SU-DHL-6 (cell line): Measurements from ENCODE around the gene GPATCH3.
A peak's percentile ranks its signal among the peaks of the same experiment; 100 is the strongest.
"Not testable (repeated sequence)": the region's sequence is repeated elsewhere in the genome, so short reads cannot be mapped to it uniquely, and the experiment has no call there.

Experiments
- H2AFZ ChIP-seq: fragments of 200-600 bp; sonication (generic); 2 replicates; pipeline ENCODE4 v1.6.1; 2014; ENCODE audit warnings: low read depth, mild to moderate bottlenecking, moderate library complexity, mixed read lengths, antibody characterized with exemption, low read length; ENCODE audit not compliant: severe bottlenecking
- H3F3A ChIP-seq: fragments of 200-600 bp; shearing (Covaris generic); 2 replicates; pipeline ENCODE4 v1.6.0; 2016; ENCODE audit warnings: antibody characterized with exemption, mild to moderate bottlenecking; ENCODE audit not compliant: insufficient read depth
- H3K27ac ChIP-seq: fragments of 200-600 bp; sonication (generic); 2 replicates; pipeline ENCODE4 v1.5.1; 2016; ENCODE audit warnings: low read depth, mild to moderate bottlenecking, low read length, moderate library complexity, mixed read lengths
- H3K27me3 ChIP-seq: fragments of 200-600 bp; sonication (generic), shearing (Covaris generic); 2 replicates; pipeline ENCODE4 v1.6.0; 2014; ENCODE audit warnings: mild to moderate bottlenecking, low read length
- H3K36me3 ChIP-seq: fragments of 200-600 bp; sonication (generic); 2 replicates; pipeline ENCODE4 v1.6.1; 2014; ENCODE audit warnings: mild to moderate bottlenecking, low read length, mixed read lengths
- H3K4me2 ChIP-seq: fragments of 300-600, 200-600 bp; shearing (Covaris generic), sonication (generic); 2 replicates; pipeline ENCODE4 v1.6.0; 2014; ENCODE audit warnings: low read length, low read depth, mild to moderate bottlenecking; ENCODE audit not compliant: poor library complexity, severe bottlenecking
- H3K4me3 ChIP-seq: fragments of 200-600 bp; sonication (generic); 2 replicates; pipeline ENCODE4 v1.5.1; 2014; ENCODE audit warnings: antibody characterized with exemption, low read length, mild to moderate bottlenecking, mixed read lengths; ENCODE audit not compliant: insufficient read depth, poor library complexity, severe bottlenecking
- H3K79me2 ChIP-seq: fragments of 200-600 bp; sonication (generic); 2 replicates; pipeline ENCODE4 v1.6.1; 2014; ENCODE audit warnings: mild to moderate bottlenecking, low read length, moderate library complexity; ENCODE audit not compliant: insufficient read depth
- H3K9ac ChIP-seq: fragments of 200-600 bp; sonication (generic); 2 replicates; pipeline ENCODE4 v1.7.0; 2014; ENCODE audit warnings: mild to moderate bottlenecking, low read length
- H3K9me2 ChIP-seq: fragments of 200-600 bp; sonication (generic); replicated peaks from 2 replicates; pipeline ENCODE4 v1.6.1; 2014; ENCODE audit warnings: low read length; ENCODE audit not compliant: insufficient read depth
- H3K9me3 ChIP-seq: fragments of 200-600 bp; sonication (generic); 2 replicates; pipeline ENCODE4 v1.6.1; 2014; ENCODE audit warnings: low read length, mixed read lengths; ENCODE audit not compliant: insufficient read depth
- H4K20me1 ChIP-seq: fragments of 200-600 bp; sonication (generic); 2 replicates; pipeline ENCODE4 v1.6.1; 2014; ENCODE audit warnings: low read depth, mild to moderate bottlenecking, antibody characterized with exemption, low read length, moderate library complexity, mixed read lengths
- EZH2phosphoT487 ChIP-seq: fragments of 200-600 bp; sonication (generic), shearing (Covaris generic); conservative IDR thresholded peaks from 2 replicates; pipeline ENCODE4 v1.6.1; 2018; ENCODE audit warnings: mild to moderate bottlenecking, antibody characterized with exemption, low read length, moderate library complexity, mixed read lengths
- TF ChIP-seq, protein P1 (sequence below): fragments of 200-600 bp; sonication (generic); IDR thresholded peaks from one replicate; pipeline ENCODE4 v1.5.1; 2017; ENCODE audit warnings: antibody characterized with exemption, mild to moderate bottlenecking, low read length, moderate library complexity; ENCODE audit not compliant: insufficient read depth, poor library complexity, severe bottlenecking

The GPATCH3 gene, protein sequence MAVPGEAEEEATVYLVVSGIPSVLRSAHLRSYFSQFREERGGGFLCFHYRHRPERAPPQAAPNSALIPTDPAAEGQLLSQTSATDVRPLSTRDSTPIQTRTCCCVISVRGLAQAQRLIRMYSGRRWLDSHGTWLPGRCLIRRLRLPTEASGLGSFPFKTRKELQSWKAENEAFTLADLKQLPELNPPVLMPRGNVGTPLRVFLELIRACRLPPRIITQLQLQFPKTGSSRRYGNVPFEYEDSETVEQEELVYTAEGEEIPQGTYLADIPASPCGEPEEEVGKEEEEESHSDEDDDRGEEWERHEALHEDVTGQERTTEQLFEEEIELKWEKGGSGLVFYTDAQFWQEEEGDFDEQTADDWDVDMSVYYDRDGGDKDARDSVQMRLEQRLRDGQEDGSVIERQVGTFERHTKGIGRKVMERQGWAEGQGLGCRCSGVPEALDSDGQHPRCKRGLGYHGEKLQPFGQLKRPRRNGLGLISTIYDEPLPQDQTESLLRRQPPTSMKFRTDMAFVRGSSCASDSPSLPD

GRCh38 chr1:26900001-26900814, at the start of gene GPATCH3:
GPATCH3 (minus strand) TSS chr1:26900467; CDS start chr1:26900442, 25 bp downstream.
- TF ChIP-seq, protein P1, sequence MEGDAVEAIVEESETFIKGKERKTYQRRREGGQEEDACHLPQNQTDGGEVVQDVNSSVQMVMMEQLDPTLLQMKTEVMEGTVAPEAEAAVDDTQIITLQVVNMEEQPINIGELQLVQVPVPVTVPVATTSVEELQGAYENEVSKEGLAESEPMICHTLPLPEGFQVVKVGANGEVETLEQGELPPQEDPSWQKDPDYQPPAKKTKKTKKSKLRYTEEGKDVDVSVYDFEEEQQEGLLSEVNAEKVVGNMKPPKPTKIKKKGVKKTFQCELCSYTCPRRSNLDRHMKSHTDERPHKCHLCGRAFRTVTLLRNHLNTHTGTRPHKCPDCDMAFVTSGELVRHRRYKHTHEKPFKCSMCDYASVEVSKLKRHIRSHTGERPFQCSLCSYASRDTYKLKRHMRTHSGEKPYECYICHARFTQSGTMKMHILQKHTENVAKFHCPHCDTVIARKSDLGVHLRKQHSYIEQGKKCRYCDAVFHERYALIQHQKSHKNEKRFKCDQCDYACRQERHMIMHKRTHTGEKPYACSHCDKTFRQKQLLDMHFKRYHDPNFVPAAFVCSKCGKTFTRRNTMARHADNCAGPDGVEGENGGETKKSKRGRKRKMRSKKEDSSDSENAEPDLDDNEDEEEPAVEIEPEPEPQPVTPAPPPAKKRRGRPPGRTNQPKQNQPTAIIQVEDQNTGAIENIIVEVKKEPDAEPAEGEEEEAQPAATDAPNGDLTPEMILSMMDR: no peak
- no peak for TF ChIP-seq EZH2phosphoT487
- Histone ChIP-seq H3K27ac (peak within 1 kb of the TSS; percentile 50), H3K9me2 (no peaks in the 10 kb centered on the region)

DNA sequence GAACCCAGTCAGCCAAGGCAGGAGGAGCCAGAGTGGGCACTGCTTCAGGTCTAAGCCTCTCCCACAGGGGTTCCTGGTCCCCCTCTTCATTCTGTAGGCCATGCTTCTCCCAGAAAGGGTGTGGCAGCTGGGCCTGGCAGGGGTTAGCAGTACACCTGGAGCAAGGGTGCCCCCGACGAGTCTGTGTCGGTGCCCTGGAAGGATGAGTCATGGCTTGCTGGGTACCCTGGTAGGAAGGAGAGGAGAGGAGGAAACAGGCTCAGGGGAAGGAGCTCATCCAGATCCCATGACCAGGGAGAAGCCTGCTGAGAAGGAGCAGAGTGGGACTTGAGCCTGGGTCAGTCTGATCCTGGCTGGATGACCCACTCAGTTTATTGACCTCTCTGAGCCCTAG, 49.7 kb upstream of the GPATCH3 start:
- Histone ChIP-seq H3K27me3 (no peaks in the 10 kb centered on the region), H3K27ac (no peak overlapping the region), H4K20me1 (no peaks in the 10 kb centered on the region), H3K9ac (no peak overlapping the region), H3K9me2 (no peaks in the 10 kb centered on the region), H3K4me3 (no peak overlapping the region), H3F3A (0 out of 2 replicates have a peak, but pooled peaks cover 4% of the 10 kb centered on the region), H2AFZ (no peak overlapping the region), H3K9me3 (no peaks in the 10 kb centered on the region), H3K79me2 (no peaks in the 10 kb centered on the region), H3K36me3 (0 out of 2 replicates have a peak, but pooled peaks cover 2% of the 10 kb centered on the region), H3K4me2 (no peak overlapping the region)
- no peak for TF ChIP-seq EZH2phosphoT487
- TF ChIP-seq, protein P1: no peak

More at GRCh38 chr1:26900001-26900814, at the start of gene GPATCH3:
- H2AFZ ChIP-seq: peak within 1 kb of the TSS; percentile 62
- no peaks in the 10 kb centered on the region for H3K27me3 ChIP-seq
- H3K9me3 ChIP-seq: no peaks in the 10 kb centered on the region
- peak within 1 kb of the TSS; percentile 80 for H3K9ac ChIP-seq
- peak within 1 kb of the TSS; percentile 83 for H3K4me3 ChIP-seq
- H4K20me1 ChIP-seq: no peaks in the 10 kb centered on the region
- H3K79me2 ChIP-seq: peaks cover 14% of the 10 kb centered on the region
- peaks cover 5% of the 10 kb centered on the region; the same call in 1 of the 2 replicates for H3F3A ChIP-seq
- H3K4me2 ChIP-seq: peak within 1 kb of the TSS; percentile 63
- H3K36me3 ChIP-seq: no peaks in the 10 kb centered on the region

GRCh38 chr1:26949266-26949925, 49.1 kb upstream of the GPATCH3 start:
- Histone ChIP-seq H4K20me1 (no peaks in the 10 kb centered on the region), H3K9ac (no peak overlapping the region), H3K36me3 (0 out of 2 replicates have a peak, but pooled peaks cover 2% of the 10 kb centered on the region), H2AFZ (no peak overlapping the region), H3F3A (0 out of 2 replicates have a peak, but pooled peaks cover 4% of the 10 kb centered on the region), H3K9me2 (no peaks in the 10 kb centered on the region), H3K4me2 (no peak overlapping the region), H3K27me3 (no peaks in the 10 kb centered on the region), H3K9me3 (no peaks in the 10 kb centered on the region), H3K79me2 (no peaks in the 10 kb centered on the region), H3K4me3 (no peak overlapping the region), H3K27ac (no peak overlapping the region)
- TF ChIP-seq, protein P1: no peak
- TF ChIP-seq EZH2phosphoT487: no peak

- not testable (repeated sequence) for H3K79me2 ChIP-seq, H3K27me3 ChIP-seq, H3K4me3 ChIP-seq, H3K9me2 ChIP-seq, H3K4me2 ChIP-seq, H3K9me3 ChIP-seq, H2AFZ ChIP-seq, H3K9ac ChIP-seq, H3F3A ChIP-seq, H3K27ac ChIP-seq, H4K20me1 ChIP-seq, H3K36me3 ChIP-seq
Measured at GRCh38 chr1:26948725-26949057, 48.4 kb upstream of the GPATCH3 start.
